IMR-90 (cell line): ENCODE data around the gene KAT2B.

Source experiments
- RCOR1 ChIP-seq: IDR thresholded peaks from 2 replicates; pipeline ENCODE4 v1.6.1; 2012; ENCODE audit warnings: mild to moderate bottlenecking, low read length, improper control_type of control experiment; ENCODE audit not compliant: insufficient replicate concordance
- SMC3 ChIP-seq: fragments of 150-350 bp; IDR thresholded peaks from 2 replicates; pipeline ENCODE4 v1.6.1; 2016; ENCODE audit warnings: low read depth, mild to moderate bottlenecking, antibody characterized with exemption, low read length, moderate library complexity
- TF ChIP-seq, protein P1 (sequence below): conservative IDR thresholded peaks from 2 replicates; pipeline ENCODE4 v1.5.1; 2012; ENCODE audit warnings: mild to moderate bottlenecking, low read depth, low read length, improper control_type of control experiment

GRCh38 chr3:20074226-20075063 is 34.2 kb downstream of the KAT2B start:
- TF ChIP-seq, protein P1, sequence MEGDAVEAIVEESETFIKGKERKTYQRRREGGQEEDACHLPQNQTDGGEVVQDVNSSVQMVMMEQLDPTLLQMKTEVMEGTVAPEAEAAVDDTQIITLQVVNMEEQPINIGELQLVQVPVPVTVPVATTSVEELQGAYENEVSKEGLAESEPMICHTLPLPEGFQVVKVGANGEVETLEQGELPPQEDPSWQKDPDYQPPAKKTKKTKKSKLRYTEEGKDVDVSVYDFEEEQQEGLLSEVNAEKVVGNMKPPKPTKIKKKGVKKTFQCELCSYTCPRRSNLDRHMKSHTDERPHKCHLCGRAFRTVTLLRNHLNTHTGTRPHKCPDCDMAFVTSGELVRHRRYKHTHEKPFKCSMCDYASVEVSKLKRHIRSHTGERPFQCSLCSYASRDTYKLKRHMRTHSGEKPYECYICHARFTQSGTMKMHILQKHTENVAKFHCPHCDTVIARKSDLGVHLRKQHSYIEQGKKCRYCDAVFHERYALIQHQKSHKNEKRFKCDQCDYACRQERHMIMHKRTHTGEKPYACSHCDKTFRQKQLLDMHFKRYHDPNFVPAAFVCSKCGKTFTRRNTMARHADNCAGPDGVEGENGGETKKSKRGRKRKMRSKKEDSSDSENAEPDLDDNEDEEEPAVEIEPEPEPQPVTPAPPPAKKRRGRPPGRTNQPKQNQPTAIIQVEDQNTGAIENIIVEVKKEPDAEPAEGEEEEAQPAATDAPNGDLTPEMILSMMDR: no peak
- TF ChIP-seq SMC3: no peak
- no peak for TF ChIP-seq RCOR1
